GM12891 (cell line): ENCODE measurements around the gene POLR2F.

Experiments
- POLR2A ChIP-seq: IDR thresholded peaks from 2 replicates; pipeline ENCODE4 v1.6.1; 2011; ENCODE audit warnings: low read depth, low read length, control low read depth
- POLR2AphosphoS5 ChIP-seq: IDR thresholded peaks from 2 replicates; pipeline ENCODE4 v1.6.1; 2011; ENCODE audit warnings: low read depth, low read length, control low read depth
- TAF1 ChIP-seq: IDR thresholded peaks from 2 replicates; pipeline ENCODE4 v1.6.1; 2011; ENCODE audit warnings: low read depth, low read length, control low read depth

GRCh38 chr22:37995460-37995859 is 42.0 kb downstream of the POLR2F start:
- TF ChIP-seq POLR2A (no peak), TAF1 (no peak), POLR2AphosphoS5 (no peak)
